Fibroblast of upper back skin (primary cell): ENCODE results near the gene TMEM201.
"Not testable (repeated sequence)": the region's sequence is repeated elsewhere in the genome, so short reads cannot be mapped to it uniquely, and the experiment has no call there.

Source experiments
- DNase-seq: peaks from one replicate; pipeline ENCODE4 v3.0.0-alpha.2; 2013

Gene TMEM201

DNA sequence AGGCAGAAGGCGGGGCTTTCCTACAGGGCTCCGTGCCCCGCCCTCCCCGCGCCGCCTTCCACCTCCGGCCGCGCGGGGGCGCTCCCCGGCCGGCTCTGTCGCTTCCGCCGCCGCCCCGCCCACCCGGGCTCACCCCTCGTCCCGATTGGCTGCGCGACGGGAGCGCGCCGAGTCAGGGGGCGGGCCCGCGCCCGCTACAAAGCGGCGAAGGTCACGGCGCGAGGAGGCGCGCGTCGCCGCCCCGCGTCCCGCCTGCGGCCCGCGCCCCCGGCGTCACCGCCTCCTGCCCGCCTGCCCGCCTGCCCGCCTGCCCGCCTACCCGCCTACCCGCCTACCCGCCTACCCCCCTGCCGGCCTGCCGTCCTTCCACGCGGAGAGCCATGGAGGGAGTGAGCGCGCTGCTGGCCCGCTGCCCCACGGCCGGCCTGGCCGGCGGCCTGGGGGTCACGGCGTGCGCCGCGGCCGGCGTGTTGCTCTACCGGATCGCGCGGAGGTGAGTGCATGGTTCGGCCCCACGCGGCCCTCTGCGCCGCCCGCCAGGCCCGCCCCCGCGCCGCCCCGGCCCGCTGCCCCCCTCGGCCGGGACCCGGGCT, at the start of gene TMEM201:
TMEM201 (plus strand) TSS at position 361 of the 593 bp plus-strand sequence; CDS start at position 381, 20 bp downstream.
- DNase-seq: peak; percentile 88

DNA sequence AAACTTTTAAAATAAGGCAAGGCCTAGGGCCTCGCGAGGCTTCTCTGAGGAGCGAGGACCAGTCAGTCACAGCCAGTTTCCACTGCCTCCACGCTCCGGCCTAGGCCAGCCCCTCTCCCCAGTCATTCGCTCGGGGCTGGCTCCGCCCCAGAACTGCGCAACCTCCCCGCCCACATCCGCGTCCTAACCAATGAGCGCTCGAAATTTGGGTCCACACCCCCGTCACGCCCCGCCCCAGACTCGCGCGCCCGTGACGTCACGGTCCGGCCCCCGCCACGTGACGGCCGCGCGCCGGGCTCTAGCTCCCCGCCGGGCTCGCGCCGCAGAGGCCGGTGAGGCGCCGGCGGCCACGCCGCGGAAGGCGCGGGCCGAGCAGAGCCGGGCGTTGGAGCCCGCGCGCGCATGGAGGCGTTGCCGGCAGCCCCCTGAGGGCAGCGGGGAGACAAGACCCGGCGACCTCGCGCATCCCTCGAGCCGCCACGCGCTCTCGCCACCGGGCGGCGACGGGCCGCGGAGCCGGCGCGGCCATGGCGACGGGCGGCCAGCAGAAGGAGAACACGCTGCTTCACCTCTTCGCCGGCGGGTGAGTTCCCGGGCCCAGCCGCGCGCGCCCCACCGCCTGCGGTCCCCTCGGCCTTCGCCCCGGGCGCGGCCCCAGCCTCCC, 49.4 kb upstream of the TMEM201 start, which contains the start of gene SLC25A33:
SLC25A33 (plus strand) TSS at position 301 of the 664 bp plus-strand sequence; CDS start at position 528, 227 bp downstream.
- DNase-seq: peak; percentile 98

DNA sequence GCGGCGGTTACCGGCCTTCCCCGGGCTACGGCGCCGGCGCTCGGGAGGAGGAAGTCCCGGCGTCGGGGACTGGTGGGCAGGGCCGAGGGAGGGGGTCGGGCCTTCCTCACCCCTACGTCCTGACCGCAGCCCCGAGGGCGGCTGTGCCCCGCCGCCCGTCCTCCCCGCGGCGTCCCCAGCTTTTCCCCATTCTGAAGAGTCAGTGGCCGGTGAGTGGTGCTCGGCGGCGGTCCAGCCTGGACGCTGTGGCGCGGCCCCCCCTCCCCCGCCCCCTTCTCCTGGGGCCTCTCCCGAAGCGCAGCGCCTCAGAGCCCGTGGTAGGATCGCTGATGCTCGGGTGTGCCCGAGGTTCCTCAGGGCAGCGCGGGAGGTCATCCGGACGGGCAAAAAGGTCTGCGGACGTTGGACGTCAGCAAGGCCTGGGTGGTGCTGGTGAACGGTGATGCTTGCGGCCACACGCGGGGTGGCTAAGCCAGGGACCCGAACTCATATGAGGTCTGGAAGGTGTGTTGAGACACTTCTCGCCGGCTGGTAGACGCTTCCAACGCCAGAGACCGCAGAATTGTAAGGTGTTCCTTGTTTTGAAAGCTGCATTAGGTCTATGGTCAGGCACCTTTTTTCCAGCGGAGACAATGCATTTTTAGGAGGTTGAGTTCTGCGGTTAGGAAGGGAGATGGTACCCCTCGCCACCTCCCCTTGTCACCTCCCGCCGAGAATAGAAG, 48.7 kb upstream of the TMEM201 start:
- peak; percentile 29 for DNase-seq

DNA sequence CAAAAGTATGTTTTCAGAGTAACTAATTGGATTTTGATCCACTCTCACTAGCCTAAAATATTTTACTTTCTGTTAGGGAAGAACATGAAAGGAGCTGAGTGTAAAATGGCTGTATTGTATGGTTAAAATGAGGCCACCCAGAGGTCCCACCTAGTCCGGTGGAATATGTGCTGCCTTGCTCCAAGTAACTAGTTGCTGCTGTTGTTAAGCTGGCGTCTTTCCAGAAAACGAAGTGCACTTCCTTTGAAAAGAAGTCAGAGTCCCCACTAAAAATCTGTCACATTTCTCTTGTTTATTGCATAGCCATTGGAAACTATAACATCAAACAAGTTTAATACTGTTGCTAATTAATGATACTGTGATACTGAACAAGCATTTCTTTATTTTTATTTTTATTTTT, 46.3 kb upstream of the TMEM201 start:
- DNase-seq: peak; percentile 46

- DNase-seq: no peak
Observed at GRCh38 chr1:9544926-9545325, 43.8 kb upstream of the TMEM201 start.

DNA sequence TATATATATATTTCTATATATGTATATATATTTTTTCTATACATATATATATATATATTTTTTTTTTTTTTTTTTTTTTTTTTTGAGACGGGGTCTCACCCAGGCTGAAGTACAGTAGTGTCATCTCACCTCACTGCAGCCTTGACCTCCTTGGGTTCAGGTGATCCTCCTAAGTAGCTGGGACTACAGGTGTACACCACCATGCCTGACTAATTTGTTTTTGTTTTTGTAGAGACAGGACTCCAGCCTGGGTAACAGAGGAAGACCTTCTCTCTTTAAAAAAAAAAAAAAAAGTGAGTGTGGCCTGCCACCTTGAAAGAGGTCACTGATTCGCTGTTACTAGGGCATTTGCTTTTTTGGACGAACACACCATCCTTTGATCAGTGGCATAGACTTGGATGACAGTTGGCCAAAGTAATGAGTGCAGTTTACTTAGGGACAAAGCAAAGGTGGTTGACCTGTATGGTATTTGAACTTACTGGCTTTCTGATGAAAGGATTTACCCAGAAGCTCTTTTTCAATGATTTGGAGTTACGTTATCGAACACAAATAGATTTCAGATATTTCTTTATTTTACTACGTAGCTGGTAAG, 38.7 kb upstream of the TMEM201 start:
- no peak for DNase-seq

- DNase-seq: no peak
Observed at GRCh38 chr1:9551984-9552383, 36.7 kb upstream of the TMEM201 start.

DNA sequence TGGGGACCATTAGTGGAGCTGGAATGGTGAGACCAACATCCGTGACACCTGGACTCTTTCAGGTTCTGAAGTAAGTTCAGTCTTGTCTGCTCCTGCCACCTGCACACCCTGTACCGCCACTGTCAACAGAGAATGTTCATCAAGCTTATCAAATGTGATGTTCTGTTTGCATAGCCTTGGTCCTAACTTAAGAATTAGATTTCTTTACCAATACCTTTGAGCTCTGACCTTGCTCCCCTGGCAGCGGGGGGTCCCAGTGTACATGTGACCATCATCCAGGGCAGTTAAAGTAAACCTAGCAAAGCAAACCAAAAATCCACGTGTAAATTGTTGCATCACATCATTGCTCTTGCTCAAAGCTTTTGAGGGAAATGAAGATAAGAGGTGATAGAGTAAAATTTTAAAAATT, 35.0 kb upstream of the TMEM201 start:
- DNase-seq: no peak

DNA sequence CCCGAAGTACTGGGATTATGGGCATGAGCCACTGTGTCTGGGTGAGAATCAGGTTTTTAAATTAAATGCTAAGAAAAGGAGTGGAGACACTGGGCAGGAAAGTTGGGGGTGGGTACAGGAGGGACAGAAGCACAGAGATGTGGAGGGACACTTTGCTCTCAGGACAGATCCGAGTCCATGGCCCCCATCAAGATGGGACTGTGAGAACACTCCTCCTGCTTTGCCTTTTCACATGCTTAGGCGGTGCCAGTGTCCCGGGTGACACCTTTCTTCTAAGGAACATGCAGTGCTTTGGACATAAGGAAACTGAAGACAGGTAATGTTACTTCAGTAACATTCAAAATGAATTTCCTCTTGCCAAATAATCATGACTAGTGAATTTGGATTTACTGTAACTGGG, 32.8 kb upstream of the TMEM201 start:
- DNase-seq: no peak

DNA sequence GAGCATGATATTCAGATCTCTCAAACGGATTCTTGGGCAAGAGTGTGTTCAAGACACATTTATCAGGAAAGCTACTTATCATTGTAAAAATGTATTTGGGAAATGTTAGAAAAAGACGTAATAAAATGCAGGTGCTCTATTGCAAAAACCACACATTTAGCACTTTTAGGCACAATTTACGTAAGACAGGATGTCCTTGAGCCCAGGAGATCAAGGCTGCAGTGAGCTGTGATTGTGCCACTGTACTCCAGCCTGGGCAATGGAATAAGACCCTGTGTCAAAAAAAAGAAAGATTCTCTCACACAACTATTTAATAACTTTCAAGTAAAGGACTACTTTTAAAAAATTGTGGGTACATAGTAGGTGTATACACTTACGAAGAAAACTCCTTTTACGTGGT, 31.1 kb upstream of the TMEM201 start:
- no peak for DNase-seq

- no peak for DNase-seq
Observed at GRCh38 chr1:9558271-9558945, 30.3 kb upstream of the TMEM201 start.

- no peak for DNase-seq
Observed at GRCh38 chr1:9558946-9559545, 29.7 kb upstream of the TMEM201 start.

DNA sequence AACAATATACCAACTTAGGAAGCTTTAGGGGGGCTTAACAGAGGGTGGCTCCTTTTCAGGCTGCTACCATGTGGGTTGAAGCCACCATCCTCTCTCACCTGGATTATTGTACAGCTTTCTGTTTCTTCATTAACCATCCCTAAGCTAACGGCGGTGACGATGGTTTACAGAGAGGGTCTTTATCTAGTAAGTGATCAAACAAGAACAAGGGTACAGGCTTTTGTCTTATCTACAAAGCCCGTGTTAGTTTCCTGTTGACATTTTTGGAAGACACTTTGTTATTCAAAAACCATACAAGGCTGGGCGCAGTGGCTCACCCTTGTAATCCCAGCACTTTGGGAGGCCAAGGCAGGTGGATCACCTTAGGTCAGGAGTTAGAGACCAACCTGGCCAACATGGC, 29.0 kb upstream of the TMEM201 start:
- no peak for DNase-seq

DNA sequence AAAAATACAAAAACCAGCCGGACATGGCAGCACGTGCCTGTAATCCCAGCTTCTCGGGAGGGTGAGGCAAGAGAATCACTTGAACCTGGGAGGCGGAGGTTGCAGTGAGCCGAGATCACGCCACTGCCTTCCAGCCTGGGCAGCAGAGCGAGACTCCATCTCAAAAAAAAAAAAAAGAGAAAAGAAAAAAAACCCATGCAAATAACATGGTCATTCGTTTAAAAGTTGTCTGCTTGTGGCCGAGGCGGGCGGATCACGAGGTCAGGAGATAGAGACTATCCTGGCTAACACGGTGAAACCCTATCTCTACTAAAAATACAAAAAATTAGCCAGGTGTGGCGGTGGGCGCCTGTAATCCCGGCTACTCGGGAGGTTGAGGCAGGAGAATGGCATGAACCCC, 28.6 kb upstream of the TMEM201 start:
- DNase-seq: not testable (repeated sequence)

- DNase-seq: peak; percentile 79
Observed at GRCh38 chr1:9561429-9561828, 27.3 kb upstream of the TMEM201 start.

- DNase-seq: no peak
Observed at GRCh38 chr1:9569267-9569666, 19.4 kb upstream of the TMEM201 start.

- not testable (repeated sequence) for DNase-seq
Observed at GRCh38 chr1:9570886-9571529, 17.7 kb upstream of the TMEM201 start.

GRCh38 chr1:9573723-9574122, 15.0 kb upstream of the TMEM201 start:
- no peak for DNase-seq

GRCh38 chr1:9575486-9575885, 13.2 kb upstream of the TMEM201 start:
- no peak for DNase-seq

DNA sequence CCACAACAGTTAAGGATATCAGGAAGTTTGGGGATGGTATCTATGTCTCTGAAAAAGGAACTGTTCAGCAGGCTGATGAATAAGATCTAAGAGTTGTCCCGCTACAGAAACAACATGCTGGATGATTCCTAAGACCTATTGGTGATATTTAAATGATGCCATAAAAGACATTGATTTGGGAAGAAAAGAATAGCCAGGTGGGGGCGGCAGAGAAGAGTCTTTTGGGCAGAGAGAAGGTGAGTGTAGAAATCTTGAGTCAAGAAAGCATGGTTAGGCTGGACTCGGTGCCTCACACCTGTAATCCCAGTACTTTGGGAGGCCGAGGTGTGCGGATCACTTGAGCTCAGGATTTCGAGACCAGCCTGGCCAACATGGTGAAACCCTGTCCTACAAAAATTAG, 11.8 kb upstream of the TMEM201 start:
- no peak for DNase-seq

DNA sequence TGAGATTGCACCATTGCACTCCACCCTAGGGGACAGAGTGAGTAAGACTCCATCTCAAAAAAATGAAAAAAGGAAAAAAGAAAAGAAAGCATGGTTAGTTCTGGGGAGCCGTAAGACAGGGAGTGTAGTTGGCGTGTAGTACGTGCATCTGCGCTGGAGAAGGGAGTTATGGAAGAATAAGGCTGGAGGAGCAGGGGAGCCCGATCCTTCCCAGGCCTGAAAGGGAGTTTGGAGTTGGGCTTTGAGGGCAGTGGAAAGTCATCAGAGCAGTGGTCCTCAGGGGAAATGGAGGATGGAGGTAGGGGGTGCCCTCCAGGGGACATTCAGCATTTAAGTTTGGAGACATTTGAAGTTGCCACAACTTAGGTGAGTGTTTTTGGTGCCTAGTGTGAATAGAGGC, 11.3 kb upstream of the TMEM201 start:
- no peak for DNase-seq

DNA sequence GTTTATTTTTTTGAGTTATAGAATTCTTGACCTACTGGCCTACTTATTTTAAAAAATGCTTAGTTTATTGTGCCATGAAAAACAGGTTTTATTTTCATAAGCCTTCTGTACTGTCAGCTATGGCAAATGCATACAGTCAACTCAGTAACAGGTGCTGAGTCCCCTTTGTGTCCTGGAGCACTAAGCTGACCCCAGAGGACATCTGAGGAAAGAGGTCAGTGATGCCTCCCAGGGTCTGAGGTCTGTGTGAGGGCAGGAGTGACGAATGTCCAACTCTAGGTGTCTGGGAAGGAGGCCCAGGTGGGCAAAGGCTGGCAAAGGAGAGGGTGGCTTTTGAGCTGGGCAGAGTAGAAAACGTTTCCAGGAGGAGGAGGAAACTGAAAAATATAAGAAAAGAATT, 7.8 kb upstream of the TMEM201 start:
- no peak for DNase-seq
